T-cell (primary cell): ENCODE results near the gene SEPTIN14. TPM values are rescaled to one million over a fixed set of nuclear protein-coding genes. Genes with fewer than 3 reads are reported as not detected.
"Not testable (repeated sequence)": the region's sequence is repeated elsewhere in the genome, so short reads cannot be mapped to it uniquely, and the experiment has no call there.

Experiments used
- ATAC-seq, 4 experiments: fragments of 200-7000 bp in 3 of 4; fragments of 150-1000 bp in 1 of 4; cut with Tn5 transposase; replicated peaks in 1 of 4; 1 replicate in 3 of 4; 2 replicates in 1 of 4; pipeline ENCODE4 v1.10.0; 2021; ENCODE audit warnings: moderate library complexity in 3 of 4, mild to moderate bottlenecking in 2 of 4, moderate number of reproducible peaks in 1 of 4
- CTCF ChIA-PET, 2 donors: fragments of 300-600 bp; sonication (Branson Sonifier 250); formaldehyde crosslinking; loops; one replicate each; lab custom pipeline; 2022; ENCODE audit warnings: antibody characterized with exemption in 2 of 2; lab: Charles Lee
- POLR2A ChIA-PET, 2 donors: fragments of 300-600 bp; sonication (Branson Sonifier 250); formaldehyde crosslinking; loops; one replicate each; lab custom pipeline; 2022; ENCODE audit warnings: antibody characterized with exemption in 2 of 2; lab: Charles Lee
- DNase-seq, 35 experiments: peaks; one replicate each; pipeline versions ENCODE4 v3.0.0 to v3.0.0-alpha.2; 2013 to 2023
- H3K27ac ChIP-seq: one replicate; pipeline ENCODE4 v1.5.1; 2013; ENCODE audit warnings: low read length
- H3K27me3 ChIP-seq, 2 experiments: replicated peaks in 1 of 2; 1 replicate in 1 of 2; 2 replicates in 1 of 2; pipeline versions ENCODE4 v1.6.1 to v1.7.0; 2013; ENCODE audit warnings: low read length in 1 of 2, mixed read lengths in 1 of 2; ENCODE audit not compliant: control insufficient read depth in 2 of 2, insufficient read depth in 2 of 2; ENCODE audit errors: extremely low read depth in 1 of 2
- H3K36me3 ChIP-seq, 2 donors: 1 replicate in 1 of 2; 2 replicates in 1 of 2; pipeline versions ENCODE4 v1.6.1 to v1.7.0; 2013; ENCODE audit warnings: low read length in 1 of 2; ENCODE audit not compliant: control insufficient read depth in 2 of 2, insufficient read depth in 1 of 2; ENCODE audit errors: extremely low read depth in 1 of 2
- H3K4me1 ChIP-seq, 2 experiments: 1 replicate in 1 of 2; 2 replicates in 1 of 2; pipeline versions ENCODE4 v1.6.1 to v1.7.0; 2013; ENCODE audit warnings: low read length in 2 of 2, mixed read lengths in 1 of 2; ENCODE audit not compliant: insufficient read depth in 2 of 2, control insufficient read depth in 1 of 2; ENCODE audit errors: extremely low read depth in 1 of 2
- H3K4me3 ChIP-seq, 2 donors: 1 replicate in 1 of 2; 2 replicates in 1 of 2; pipeline versions ENCODE4 v1.5.1 to v1.7.0; 2013; ENCODE audit warnings: mild to moderate bottlenecking in 2 of 2, low read length in 1 of 2, moderate library complexity in 1 of 2; ENCODE audit not compliant: control insufficient read depth in 1 of 2; ENCODE audit errors: extremely low read depth in 1 of 2
- H3K9me3 ChIP-seq: 2 replicates; pipeline ENCODE4 v1.7.0; 2013
- H3K27ac Mint-ChIP-seq, 2 donors: one replicate each; pipeline ENCODE4 v1.8.0; 2020 to 2021; ENCODE audit warnings: mild to moderate bottlenecking in 2 of 2, mixed read lengths in 2 of 2
- H3K27me3 Mint-ChIP-seq, 2 donors: one replicate each; pipeline ENCODE4 v1.8.0; 2021 to 2022; ENCODE audit warnings: mixed read lengths in 2 of 2
- H3K36me3 Mint-ChIP-seq: one replicate; pipeline ENCODE4 v1.8.0; 2021; ENCODE audit warnings: mixed read lengths
- H3K4me1 Mint-ChIP-seq, 3 donors: one replicate each; pipeline ENCODE4 v1.8.0; 2020 to 2022; ENCODE audit warnings: mixed read lengths in 3 of 3, mild to moderate bottlenecking in 1 of 3
- H3K4me3 Mint-ChIP-seq, 3 donors: one replicate each; pipeline ENCODE4 v1.8.0; 2020 to 2022; ENCODE audit warnings: mild to moderate bottlenecking in 3 of 3, mixed read lengths in 3 of 3, moderate library complexity in 3 of 3
- H3K9me3 Mint-ChIP-seq, 3 donors: one replicate each; pipeline ENCODE4 v1.8.0; 2020 to 2022; ENCODE audit warnings: mixed read lengths in 3 of 3
- WGBS: methylation state at CpG from one replicate; pipeline ENCODE4 v1.1.5; 2013; ENCODE audit warnings: missing lambda C conversion rate; ENCODE audit not compliant: insufficient coverage; 5-methylcytosine and 5-hydroxymethylcytosine counted together
- total RNA-seq, 35 experiments: library from RNA in 6 of 35; stranded (reverse) in 6 of 35; fragments of 120-200 nt in 1 of 35; gene quantifications; one replicate each; pipeline versions ENCODE4 v1.2.1 to v1.2.4 and lab custom pipeline; 2013 to 2026

SEPTIN14 gene
- total RNA-seq, 5 donors from 2014 or later (not counting 1 experiment from before 2014, with no cell fraction given): not detected

- ATAC-seq: no peak
- Histone ChIP-seq H3K4me3 (no peak overlapping the region), H3K27me3 (peaks cover 0 to 6% of the 10 kb centered on the region in 2 experiments), H3K36me3 (no peaks in the 10 kb centered on the region), H3K9me3 (no peaks in the 10 kb centered on the region), H3K27ac (no peak overlapping the region), H3K4me1 (no peaks in the 10 kb centered on the region)
- Mint-ChIP-seq H3K4me3 (no peak overlapping the region), H3K27ac (no peak overlapping the region), H3K4me1 (no peaks in the 10 kb centered on the region), H3K36me3 (no peaks in the 10 kb centered on the region), H3K9me3 (no peaks in the 10 kb centered on the region), H3K27me3 (peaks cover 0 to 4% of the 10 kb centered on the region in 2 donors)
- WGBS: 88% methylated on average over 7 of the region's 8 CpGs
- no peak for DNase-seq
- ChIA-PET POLR2A (no interaction called here), CTCF (no interaction called here)
These were observed 9.5 kb upstream of the SEPTIN14 start for GRCh38 chr7:55871932-55872485.

GRCh38 chr7:55868989-55869388 is 6.4 kb upstream of the SEPTIN14 start:
- H3K36me3 ChIP-seq, H3K27me3 ChIP-seq, H3K4me3 ChIP-seq, CTCF ChIA-PET, H3K27ac Mint-ChIP-seq, H3K4me3 Mint-ChIP-seq, POLR2A ChIA-PET, H3K4me1 ChIP-seq, H3K36me3 Mint-ChIP-seq, ATAC-seq, H3K27ac ChIP-seq, H3K4me1 Mint-ChIP-seq, H3K27me3 Mint-ChIP-seq, H3K9me3 Mint-ChIP-seq, DNase-seq, H3K9me3 ChIP-seq: not testable (repeated sequence)
- 78% methylated on average over 4 of the region's 7 CpGs for WGBS

- H3K4me1 Mint-ChIP-seq, H3K9me3 Mint-ChIP-seq, H3K36me3 Mint-ChIP-seq, H3K4me3 ChIP-seq, H3K9me3 ChIP-seq, H3K27ac ChIP-seq, H3K36me3 ChIP-seq, H3K4me3 Mint-ChIP-seq, POLR2A ChIA-PET, H3K27ac Mint-ChIP-seq, H3K4me1 ChIP-seq, ATAC-seq, CTCF ChIA-PET, H3K27me3 Mint-ChIP-seq, H3K27me3 ChIP-seq, DNase-seq: not testable (repeated sequence)
- no CpG with 5 or more reads among the region's 1 CpG for WGBS
These were observed 17.4 kb downstream of the SEPTIN14 start for GRCh38 chr7:55845164-55845563.

- Mint-ChIP-seq H3K4me1 (no peaks in the 10 kb centered on the region), H3K27me3 (peaks cover 2 to 6% of the 10 kb centered on the region in 2 donors), H3K9me3 (no peaks in the 10 kb centered on the region), H3K4me3 (no peak overlapping the region), H3K27ac (no peak overlapping the region), H3K36me3 (no peaks in the 10 kb centered on the region)
- Histone ChIP-seq H3K27ac (no peak overlapping the region), H3K36me3 (no peaks in the 10 kb centered on the region), H3K9me3 (no peaks in the 10 kb centered on the region), H3K27me3 (no peaks in the 10 kb centered on the region), H3K4me1 (no peaks in the 10 kb centered on the region), H3K4me3 (no peak overlapping the region)
- DNase-seq: no peak
- no peak for ATAC-seq
- ChIA-PET POLR2A (no interaction called here), CTCF (interaction anchor here in 1 of 2 donors (0.7 kb wide), 1 partner anchor 9 kb away, joined by 3 read pairs; no protein-coding TSS in a partner anchor)
- WGBS: 100% methylated on average over 1 of the region's 4 CpGs
These were observed 24.0 kb downstream of the SEPTIN14 start for GRCh38 chr7:55838595-55838994.

- Histone ChIP-seq H3K4me1 (no peaks in the 10 kb centered on the region), H3K36me3 (no peaks in the 10 kb centered on the region), H3K9me3 (no peaks in the 10 kb centered on the region), H3K27me3 (peaks cover 0 to 8% of the 10 kb centered on the region in 2 experiments), H3K27ac (no peak overlapping the region), H3K4me3 (no peak overlapping the region)
- H3K27me3 Mint-ChIP-seq: peaks cover 0 to 9% of the 10 kb centered on the region in 2 donors
- H3K36me3 Mint-ChIP-seq: no peaks in the 10 kb centered on the region
- no peaks in the 10 kb centered on the region for H3K4me1 Mint-ChIP-seq
- WGBS: no CpG with 5 or more reads among the region's 1 CpG
- CTCF ChIA-PET: no interaction called here
- POLR2A ChIA-PET: no interaction called here
- H3K9me3 Mint-ChIP-seq: peaks cover 13 to 43% (median 27%) of the 10 kb centered on the region in 3 donors
- DNase-seq (no peak), ATAC-seq (no peak)
- no peak overlapping the region for H3K27ac Mint-ChIP-seq
- no peak overlapping the region for H3K4me3 Mint-ChIP-seq
These were observed 35.0 kb downstream of the SEPTIN14 start for GRCh38 chr7:55827577-55827976.

- no peaks in the 10 kb centered on the region for H3K36me3 ChIP-seq
- peaks cover 11 to 19% (median 12%) of the 10 kb centered on the region in 3 donors for H3K9me3 Mint-ChIP-seq
- ChIA-PET CTCF (no interaction called here), POLR2A (no interaction called here)
- no peaks in the 10 kb centered on the region for H3K9me3 ChIP-seq
- WGBS: 40% methylated on average over 1 of the region's 2 CpGs
- peaks cover 0 to 4% of the 10 kb centered on the region in 2 experiments for H3K27me3 ChIP-seq
- no peak overlapping the region for H3K4me3 ChIP-seq
- H3K4me3 Mint-ChIP-seq: no peak overlapping the region
- ATAC-seq: no peak
- peaks cover 8 to 9% of the 10 kb centered on the region in 2 donors for H3K27me3 Mint-ChIP-seq
- H3K36me3 Mint-ChIP-seq: no peaks in the 10 kb centered on the region
- no peaks in the 10 kb centered on the region for H3K4me1 Mint-ChIP-seq
- no peak overlapping the region for H3K27ac ChIP-seq
- H3K4me1 ChIP-seq: no peaks in the 10 kb centered on the region
- DNase-seq: no peak
- H3K27ac Mint-ChIP-seq: no peak overlapping the region
These were observed 43.9 kb downstream of the SEPTIN14 start for GRCh38 chr7:55818686-55819085.

GRCh38 chr7:55797260-55797659 is 65.3 kb downstream of the SEPTIN14 start:
- H3K4me1 Mint-ChIP-seq, H3K4me3 ChIP-seq, H3K36me3 Mint-ChIP-seq, H3K27ac ChIP-seq, H3K27ac Mint-ChIP-seq, CTCF ChIA-PET, DNase-seq, H3K27me3 Mint-ChIP-seq, ATAC-seq, H3K4me3 Mint-ChIP-seq, H3K4me1 ChIP-seq, H3K9me3 ChIP-seq, POLR2A ChIA-PET, H3K36me3 ChIP-seq: not testable (repeated sequence)
- H3K27me3 ChIP-seq: peaks cover 0 to 12% of the 10 kb centered on the region in 2 experiments
- WGBS: 67% methylated on average over 1 of the region's 1 CpG
- H3K9me3 Mint-ChIP-seq: peaks cover 10 to 17% (median 11%) of the 10 kb centered on the region in 3 donors
